DOHH2 (cell line): ENCODE data around the gene HACD3.
"Not testable (repeated sequence)": the region's sequence is repeated elsewhere in the genome, so short reads cannot be mapped to it uniquely, and the experiment has no call there.

Experiments
- H3F3A ChIP-seq: fragments of 200-600 bp; sonication (generic), shearing (Covaris generic); 2 replicates; pipeline ENCODE4 v1.6.0; 2016; ENCODE audit warnings: antibody characterized with exemption, mild to moderate bottlenecking; ENCODE audit not compliant: control insufficient read depth, insufficient read depth
- H3K27ac ChIP-seq: fragments of 200-600 bp; sonication (generic); 2 replicates; pipeline ENCODE4 v1.5.1; 2014; ENCODE audit warnings: low read depth, mild to moderate bottlenecking, low read length, moderate library complexity
- H3K27me3 ChIP-seq: fragments of 200-600 bp; sonication (generic); 2 replicates; pipeline ENCODE4 v1.6.1; 2014; ENCODE audit warnings: mild to moderate bottlenecking, low read length, mixed read lengths; ENCODE audit not compliant: control insufficient read depth
- H3K36me3 ChIP-seq: fragments of 200-600 bp; sonication (generic); 2 replicates; pipeline ENCODE4 v1.6.1; 2014; ENCODE audit warnings: mild to moderate bottlenecking, low read length, moderate library complexity, mixed read lengths; ENCODE audit not compliant: control insufficient read depth
- H3K4me1 ChIP-seq: fragments of 200-600 bp; sonication (generic); 2 replicates; pipeline ENCODE4 v1.6.1; 2014; ENCODE audit warnings: mild to moderate bottlenecking, low read length, mixed read lengths; ENCODE audit not compliant: control insufficient read depth
- H3K4me2 ChIP-seq: fragments of 200-600 bp; sonication (generic); 2 replicates; pipeline ENCODE4 v1.6.0; 2014; ENCODE audit warnings: mild to moderate bottlenecking, low read length, moderate library complexity
- H3K4me3 ChIP-seq: fragments of 200-600 bp; sonication (generic); 2 replicates; pipeline ENCODE4 v1.5.1; 2014; ENCODE audit warnings: mild to moderate bottlenecking, low read length, mixed read lengths
- H3K79me2 ChIP-seq: fragments of 200-600 bp; sonication (generic); 2 replicates; pipeline ENCODE4 v1.6.1; 2014; ENCODE audit warnings: mild to moderate bottlenecking, low read length, mixed read lengths; ENCODE audit not compliant: control insufficient read depth
- H3K9me2 ChIP-seq: fragments of 200-600 bp; sonication (generic); replicated peaks from 2 replicates; pipeline ENCODE4 v1.6.1; 2014; ENCODE audit warnings: mild to moderate bottlenecking, low read length, mixed read lengths; ENCODE audit not compliant: control insufficient read depth
- H3K9me3 ChIP-seq: fragments of 200-600 bp; sonication (generic); 2 replicates; pipeline ENCODE4 v1.6.1; 2014; ENCODE audit warnings: antibody characterized with exemption, low read length, mixed read lengths; ENCODE audit not compliant: control insufficient read depth, insufficient read depth
- H4K20me1 ChIP-seq: fragments of 200-600 bp; sonication (generic); 2 replicates; pipeline ENCODE4 v1.6.0; 2014; ENCODE audit warnings: low read depth, mild to moderate bottlenecking, antibody characterized with exemption, low read length, moderate library complexity; ENCODE audit not compliant: control insufficient read depth, insufficient read depth
- CTCF ChIP-seq: fragments of 200-600 bp; sonication (generic); IDR thresholded peaks from one replicate; pipeline ENCODE4 v1.5.1; 2014; ENCODE audit warnings: antibody characterized with exemption, mild to moderate bottlenecking, low read depth, low read length; ENCODE audit not compliant: poor library complexity, severe bottlenecking
- EZH2phosphoT487 ChIP-seq: fragments of 200-600 bp; sonication (generic); IDR thresholded peaks from 2 replicates; pipeline ENCODE4 v1.6.1; 2017; ENCODE audit warnings: borderline replicate concordance, mild to moderate bottlenecking, antibody characterized with exemption, low read length, moderate library complexity, mixed read lengths

HACD3 gene

GRCh38 chr15:65612949-65613744, 82.9 kb downstream of the HACD3 start:
- Histone ChIP-seq H3K27ac (no peak overlapping the region), H3K4me2 (no peak overlapping the region; the same call in 1 of the 2 replicates), H3K4me1 (peaks cover 34% of the 10 kb centered on the region), H3K9me3 (no peaks in the 10 kb centered on the region), H3K9me2 (no peaks in the 10 kb centered on the region), H3K36me3 (peaks cover 12% of the 10 kb centered on the region), H4K20me1 (no peaks in the 10 kb centered on the region), H3K4me3 (no peak overlapping the region), H3K79me2 (peaks cover 36% of the 10 kb centered on the region), H3K27me3 (no peaks in the 10 kb centered on the region), H3F3A (no peaks in the 10 kb centered on the region)
- TF ChIP-seq CTCF (no peak), EZH2phosphoT487 (no peak)

- not testable (repeated sequence) for H4K20me1 ChIP-seq, H3F3A ChIP-seq, H3K9me2 ChIP-seq, H3K4me2 ChIP-seq, H3K4me3 ChIP-seq, H3K9me3 ChIP-seq, H3K36me3 ChIP-seq, H3K27ac ChIP-seq, H3K27me3 ChIP-seq, H3K79me2 ChIP-seq
- H3K4me1 ChIP-seq: peaks cover 19% of the 10 kb centered on the region
These were observed 85.6 kb downstream of the HACD3 start for GRCh38 chr15:65615887-65616286.

- H3K27me3 ChIP-seq: no peaks in the 10 kb centered on the region
- no peaks in the 10 kb centered on the region for H3K9me2 ChIP-seq
- H3K9me3 ChIP-seq: no peaks in the 10 kb centered on the region
- no peaks in the 10 kb centered on the region for H4K20me1 ChIP-seq
- H3K36me3 ChIP-seq: no peaks in the 10 kb centered on the region
- H3F3A ChIP-seq: no peaks in the 10 kb centered on the region
- no peaks in the 10 kb centered on the region for H3K79me2 ChIP-seq
- H3K4me3 ChIP-seq: no peak overlapping the region
- H3K4me1 ChIP-seq: no peaks in the 10 kb centered on the region
- no peak for TF ChIP-seq EZH2phosphoT487
- TF ChIP-seq CTCF: no peak
- no peak overlapping the region for H3K27ac ChIP-seq
- H3K4me2 ChIP-seq: no peak overlapping the region
These were observed 88.4 kb downstream of the HACD3 start for GRCh38 chr15:65618560-65619109.

- Histone ChIP-seq H3K9me3 (no peaks in the 10 kb centered on the region), H3F3A (no peaks in the 10 kb centered on the region)
These were observed 89.5 kb downstream of the HACD3 start for GRCh38 chr15:65619626-65620290.

More at GRCh38 chr15:65619626-65620290, 89.5 kb downstream of the HACD3 start:
- no peak for TF ChIP-seq CTCF
- Histone ChIP-seq H3K4me2 (no peak overlapping the region), H3K4me1 (no peaks in the 10 kb centered on the region), H3K27ac (no peak overlapping the region), H3K27me3 (no peaks in the 10 kb centered on the region), H3K36me3 (no peaks in the 10 kb centered on the region), H4K20me1 (no peaks in the 10 kb centered on the region), H3K9me2 (no peaks in the 10 kb centered on the region), H3K4me3 (no peak overlapping the region), H3K79me2 (no peaks in the 10 kb centered on the region)
